ENCODE results near the gene HNF4A.

GRCh38 chr20:44361021-44361420 is 5.5 kb downstream of the HNF4A start:
- TF ChIP-seq POLR2A (IDR thresholded peaks at IDR 0.05) = no peak
- TF ChIP-seq CTCF (IDR thresholded peaks at IDR 0.05) = no peak

Measured in body of pancreas (tissue), 4 donors.